GM23248 (cell line): ENCODE data around the gene NEDD4L. TPM values are rescaled to one million over a fixed set of nuclear protein-coding genes. Genes with fewer than 3 reads are reported as not detected.

Experiments used
- DNase-seq: peaks from one replicate; pipeline ENCODE4 v3.0.0-alpha.2; 2015
- H2AFZ ChIP-seq: fragments of 200-600 bp; sonication (generic); 2 replicates; pipeline ENCODE4 v1.6.1; 2016; ENCODE audit warnings: antibody characterized with exemption
- H3F3A ChIP-seq: fragments of 200-600 bp; sonication (generic); 2 replicates; pipeline ENCODE4 v1.6.1; 2016; ENCODE audit warnings: mild to moderate bottlenecking, antibody characterized with exemption, mixed run types; ENCODE audit not compliant: insufficient read depth
- H3K27ac ChIP-seq: fragments of 200-600 bp; sonication (generic); 2 replicates; pipeline ENCODE4 v1.5.1; 2016; ENCODE audit warnings: mild to moderate bottlenecking
- H3K27me3 ChIP-seq: fragments of 200-600 bp; sonication (generic); replicated peaks from 2 replicates; pipeline ENCODE4 v1.6.1; 2016; ENCODE audit warnings: mild to moderate bottlenecking; ENCODE audit not compliant: insufficient read depth
- H3K36me3 ChIP-seq: fragments of 200-600 bp; sonication (generic); 2 replicates; pipeline ENCODE4 v1.6.1; 2016; ENCODE audit warnings: low read depth, mild to moderate bottlenecking
- H3K4me1 ChIP-seq: fragments of 200-600 bp; sonication (generic); 2 replicates; pipeline ENCODE4 v1.6.1; 2016; ENCODE audit warnings: mild to moderate bottlenecking; ENCODE audit not compliant: insufficient read depth
- H3K4me2 ChIP-seq: fragments of 200-600 bp; sonication (generic); one replicate; pipeline ENCODE4 v1.6.1; 2016; ENCODE audit warnings: mild to moderate bottlenecking; ENCODE audit not compliant: unreplicated experiment
- H3K4me3 ChIP-seq: fragments of 200-600 bp; sonication (generic); 2 replicates; pipeline ENCODE4 v1.5.1; 2016; ENCODE audit warnings: mild to moderate bottlenecking
- H3K79me2 ChIP-seq: fragments of 200-600 bp; sonication (generic); 2 replicates; pipeline ENCODE4 v1.6.1; 2016; ENCODE audit warnings: mild to moderate bottlenecking; ENCODE audit not compliant: insufficient read depth
- H3K9ac ChIP-seq: fragments of 200-600 bp; sonication (generic); 2 replicates; pipeline ENCODE4 v1.6.1; 2016; ENCODE audit warnings: mild to moderate bottlenecking
- H3K9me2 ChIP-seq: fragments of 200-600 bp; sonication (generic); 2 replicates; pipeline ENCODE4 v1.6.1; 2016; ENCODE audit warnings: mixed run types, mild to moderate bottlenecking, moderate library complexity; ENCODE audit not compliant: insufficient read depth
- H3K9me3 ChIP-seq: fragments of 200-600 bp; sonication (generic); one replicate; pipeline ENCODE4 v1.6.1; 2017; ENCODE audit warnings: low read depth
- H4K20me1 ChIP-seq: fragments of 200-600 bp; sonication (generic); 2 replicates; pipeline ENCODE4 v1.6.0; 2016; ENCODE audit not compliant: insufficient read depth
- EZH2 ChIP-seq: fragments of 200-600 bp; sonication (generic); IDR thresholded peaks from 2 replicates; pipeline ENCODE4 v1.6.1; 2018; ENCODE audit warnings: antibody characterized with exemption, mild to moderate bottlenecking; ENCODE audit not compliant: insufficient read depth, poor library complexity, severe bottlenecking
- EZH2phosphoT487 ChIP-seq: fragments of 200-600 bp; sonication (generic); IDR thresholded peaks from 2 replicates; pipeline ENCODE4 v1.6.1; 2018; ENCODE audit warnings: antibody characterized with exemption, moderate library complexity, mild to moderate bottlenecking, low read depth; ENCODE audit not compliant: insufficient read depth
- WGBS, 2 experiments: methylation state at CpG; one replicate each; pipeline ENCODE4 v1.1.6; 2015 to 2017; ENCODE audit warnings: low lambda C conversion rate in 2 of 2, low coverage in 1 of 2; ENCODE audit errors: missing lambda C conversion rate in 2 of 2; 5-methylcytosine and 5-hydroxymethylcytosine counted together
- in situ Hi-C: fragments of 300-500 bp; cut with MboI; formaldehyde crosslinking; loops from 2 replicates; pipeline ENCODE4 v1.15.0; 2020
- polyA plus RNA-seq: library from polyadenylated mRNA; unstranded; fragments of >200 nt; fragmentation: Nextera tagmentation; extraction: Ambion mirVana; gene quantifications from 2 replicates; pipeline ENCODE4 v1.2.1, GENCODE V29; 2016
- total RNA-seq: library from RNA; depleted of rRNA; stranded (reverse); fragments of >200 nt; shearing (Covaris generic); gene quantifications from 2 replicates; pipeline ENCODE4 v1.2.3, GENCODE V29; 2014

NEDD4L gene
- total and polyA plus RNA-seq, 2 experiments from 2014 or later, result 3.7 to 6.1 TPM

GRCh38 chr18:58195278-58195765 is 151.3 kb downstream of the NEDD4L start:
- H4K20me1 ChIP-seq, result no peaks in the 10 kb centered on the region
- no peaks in the 10 kb centered on the region for H3K27me3 ChIP-seq
- peaks cover 23% of the 10 kb centered on the region for H3K4me1 ChIP-seq
- no peak overlapping the region for H3K27ac ChIP-seq
- 30 to 31% methylated on average over 25 of the region's 25 CpGs for WGBS, 2 experiments
- no peaks in the 10 kb centered on the region for H3K79me2 ChIP-seq
- H2AFZ ChIP-seq, result peak overlapping the region; percentile 68
- H3K9ac ChIP-seq, result peak overlapping the region; percentile 15; the same call in 1 of the 2 replicates
- H3K9me2 ChIP-seq, result no peaks in the 10 kb centered on the region
- H3K4me3 ChIP-seq, result peak overlapping the region; percentile 55
- TF ChIP-seq EZH2 (no peak), EZH2phosphoT487 (no peak)
- peak overlapping the region; percentile 58 for H3K4me2 ChIP-seq
- no peaks in the 10 kb centered on the region for H3K9me3 ChIP-seq
- H3K36me3 ChIP-seq, result no peaks in the 10 kb centered on the region
- DNase-seq, result no peak
- in situ Hi-C loops, result no loop called here
- no peaks in the 10 kb centered on the region for H3F3A ChIP-seq

GRCh38 chr18:58196164-58196563 is 152.1 kb downstream of the NEDD4L start:
- Histone ChIP-seq H2AFZ (peak overlapping the region; percentile 4; the same call in 1 of the 2 replicates), H3K9me3 (no peaks in the 10 kb centered on the region), H3K27me3 (no peaks in the 10 kb centered on the region), H3K36me3 (no peaks in the 10 kb centered on the region), H3K4me1 (peaks cover 17% of the 10 kb centered on the region), H3K79me2 (no peaks in the 10 kb centered on the region), H3K27ac (no peak overlapping the region), H3F3A (no peaks in the 10 kb centered on the region), H3K9me2 (no peaks in the 10 kb centered on the region), H3K9ac (no peak overlapping the region), H4K20me1 (no peaks in the 10 kb centered on the region), H3K4me2 (peak overlapping the region; percentile 58), H3K4me3 (peak overlapping the region; percentile 55)
- peak; percentile 28 for DNase-seq
- TF ChIP-seq EZH2 (no peak), EZH2phosphoT487 (no peak)
- in situ Hi-C loops, result no loop called here
- WGBS, 2 experiments, result 48 to 49% methylated on average over 3 of the region's 3 CpGs

DNA sequence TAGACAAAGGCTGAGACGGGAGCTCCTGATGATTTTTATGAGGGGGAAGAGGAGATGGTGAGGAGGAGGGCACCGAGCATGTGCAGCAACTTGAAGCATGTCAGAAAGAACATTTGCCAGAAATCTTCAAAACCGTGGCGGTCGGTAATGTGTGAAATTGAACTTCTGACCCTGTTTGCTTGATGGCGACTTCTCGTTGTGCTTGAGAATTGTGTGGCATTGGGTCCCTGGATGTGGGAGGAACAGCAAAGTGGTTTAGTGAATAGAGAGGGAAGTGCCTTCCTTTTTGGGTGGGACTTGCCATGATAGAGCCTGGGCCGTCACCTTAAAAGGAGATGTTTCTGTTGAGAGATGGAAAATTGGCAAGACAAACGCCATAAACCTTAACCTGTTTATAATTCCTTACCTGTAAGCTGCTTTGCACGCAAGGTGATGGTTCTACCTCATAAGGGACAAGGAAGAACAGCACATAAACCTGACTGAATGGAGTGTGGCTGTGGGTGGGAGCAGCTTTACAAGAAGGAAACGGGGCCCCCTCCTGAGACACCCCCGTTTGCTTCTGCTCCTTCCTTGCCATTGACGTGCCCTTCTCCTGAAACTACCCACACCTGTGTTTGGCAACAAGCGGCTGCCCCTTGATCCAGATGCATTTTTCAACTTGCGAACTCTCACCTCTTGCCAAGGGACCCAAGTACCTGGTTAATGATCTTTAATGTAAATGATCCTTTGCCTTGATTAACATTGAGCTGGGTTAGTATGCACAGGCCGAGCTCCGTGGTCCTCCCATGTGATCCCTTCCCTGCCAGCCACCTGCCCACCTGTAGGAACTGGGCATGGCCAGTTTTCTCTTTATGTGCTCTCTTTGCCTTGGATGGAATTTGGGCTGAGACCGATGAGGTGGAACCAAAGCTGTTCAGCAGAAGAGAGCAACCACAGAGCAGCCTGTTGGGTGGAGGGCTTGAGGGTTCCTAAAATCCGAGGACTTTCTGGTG is 153.2 kb downstream of the NEDD4L start:
- no peak for TF ChIP-seq EZH2
- no peak for TF ChIP-seq EZH2phosphoT487
- no peaks in the 10 kb centered on the region for H3K9me2 ChIP-seq
- no peak overlapping the region for H2AFZ ChIP-seq
- H3K27me3 ChIP-seq, result no peaks in the 10 kb centered on the region
- no peak overlapping the region for H3K4me3 ChIP-seq
- no peak for DNase-seq
- WGBS, 2 experiments, result 95 to 96% methylated on average over 19 of the region's 19 CpGs
- H3F3A ChIP-seq, result no peaks in the 10 kb centered on the region
- in situ Hi-C loops, result no loop called here
- no peaks in the 10 kb centered on the region for H3K79me2 ChIP-seq
- H3K4me2 ChIP-seq, result peak overlapping the region; percentile 58
- H3K27ac ChIP-seq, result no peak overlapping the region
- H3K36me3 ChIP-seq, result no peaks in the 10 kb centered on the region
- H3K9ac ChIP-seq, result no peak overlapping the region
- no peaks in the 10 kb centered on the region for H3K9me3 ChIP-seq
- H3K4me1 ChIP-seq, result peaks cover 16% of the 10 kb centered on the region
- no peaks in the 10 kb centered on the region for H4K20me1 ChIP-seq

DNA sequence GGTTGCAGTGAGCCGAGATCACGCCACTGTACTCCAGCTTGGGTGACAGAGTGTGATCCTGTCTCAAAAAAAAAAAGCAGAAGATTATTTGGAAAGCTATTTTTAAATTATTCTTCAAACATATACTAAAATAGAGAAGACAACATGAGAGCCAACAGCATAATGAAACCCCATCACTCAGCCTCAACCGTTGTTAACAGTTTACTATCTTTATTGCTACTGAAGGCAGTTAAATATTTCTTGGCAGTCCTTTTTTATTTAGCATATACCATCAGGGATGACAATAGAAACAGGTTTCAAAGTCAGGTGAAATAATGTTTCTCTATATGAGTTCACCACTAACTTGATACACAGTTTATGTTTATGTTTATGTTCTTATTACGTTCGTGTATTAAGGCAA is 157.2 kb downstream of the NEDD4L start:
- 93% methylated on average over 5 of the region's 5 CpGs for WGBS, 2 experiments
- no peaks in the 10 kb centered on the region for H3K9me3 ChIP-seq
- peaks cover 39% of the 10 kb centered on the region for H3K4me1 ChIP-seq
- TF ChIP-seq EZH2 (no peak), EZH2phosphoT487 (no peak)
- no peak overlapping the region for H3K4me2 ChIP-seq
- H3K27me3 ChIP-seq, result no peaks in the 10 kb centered on the region
- H2AFZ ChIP-seq, result no peak overlapping the region
- H3F3A ChIP-seq, result peaks cover 17% of the 10 kb centered on the region
- no peak overlapping the region for H3K27ac ChIP-seq
- H3K79me2 ChIP-seq, result no peaks in the 10 kb centered on the region
- H3K9ac ChIP-seq, result no peak overlapping the region
- no peak for DNase-seq
- H3K36me3 ChIP-seq, result no peaks in the 10 kb centered on the region
- no peak overlapping the region for H3K4me3 ChIP-seq
- no peaks in the 10 kb centered on the region for H4K20me1 ChIP-seq
- in situ Hi-C loops, result no loop called here
- no peaks in the 10 kb centered on the region for H3K9me2 ChIP-seq
